B cell (primary cell): ENCODE data around the gene XYLT2. TPM values are rescaled to one million over a fixed set of nuclear protein-coding genes. Genes with fewer than 3 reads are reported as not detected.

Experiments
- ATAC-seq: fragments of 200-7000 bp; cut with Tn5 transposase; one replicate; pipeline ENCODE4 v1.10.0; 2021; ENCODE audit warnings: low read depth, mild to moderate bottlenecking, moderate number of reproducible peaks, moderate library complexity
- CTCF ChIA-PET: fragments of 350-600 bp; sonication (Branson Sonifier 250); formaldehyde crosslinking; loops from one replicate; lab custom pipeline; 2021; ENCODE audit warnings: antibody characterized with exemption, inconsistent platforms; lab: Charles Lee
- POLR2A ChIA-PET: fragments of 350-600 bp; sonication (Branson Sonifier 250); formaldehyde crosslinking; loops from one replicate; lab custom pipeline; 2021; ENCODE audit warnings: antibody characterized with exemption; lab: Charles Lee
- DNase-seq: peaks from one replicate; pipeline ENCODE4 v3.0.0; 2013
- H2AFZ ChIP-seq: 2 replicates; pipeline ENCODE4 v1.6.1; 2012; ENCODE audit warnings: mild to moderate bottlenecking, low read depth, low read length; ENCODE audit not compliant: insufficient read depth, poor library complexity, severe bottlenecking
- H3K27ac ChIP-seq, 2 donors: 1 replicate in 1 of 2; 2 replicates in 1 of 2; pipeline ENCODE4 v1.5.1; 2012 to 2013; ENCODE audit warnings: low read length in 2 of 2, mild to moderate bottlenecking in 2 of 2, moderate library complexity in 1 of 2
- H3K27me3 ChIP-seq, 4 experiments: fragments of 200-600 bp in 1 of 4; sonication (generic) in 1 of 4; replicated peaks in 1 of 4; 1 replicate in 2 of 4; 2 replicates in 2 of 4; pipeline versions ENCODE4 v1.6.1 to v1.7.0; 2013 to 2016; ENCODE audit warnings: low read length in 3 of 4, mild to moderate bottlenecking in 2 of 4, mixed read lengths in 1 of 4, moderate library complexity in 1 of 4; ENCODE audit not compliant: insufficient read depth in 4 of 4, control insufficient read depth in 3 of 4; ENCODE audit errors: control extremely low read depth in 1 of 4
- H3K36me3 ChIP-seq, 2 experiments: replicated peaks in 1 of 2; 1 replicate in 1 of 2; 2 replicates in 1 of 2; pipeline versions ENCODE4 v1.6.1 to v1.7.1; 2013; ENCODE audit warnings: low read length in 1 of 2; ENCODE audit not compliant: insufficient read depth in 2 of 2, control insufficient read depth in 1 of 2; ENCODE audit errors: control extremely low read depth in 1 of 2, extremely low read depth in 1 of 2
- H3K4me1 ChIP-seq, 2 donors: fragments of 200-600 bp in 1 of 2; sonication (generic) in 1 of 2; 1 replicate in 1 of 2; 2 replicates in 1 of 2; pipeline versions ENCODE4 v1.5.1 to v1.6.1; 2013 to 2017; ENCODE audit warnings: low read length in 2 of 2; ENCODE audit not compliant: control insufficient read depth in 2 of 2, insufficient read depth in 2 of 2
- H3K4me2 ChIP-seq: replicated peaks from 2 replicates; pipeline ENCODE3; 2012; ENCODE audit warnings: mild to moderate bottlenecking, low read depth, low read length; ENCODE audit not compliant: poor library complexity, severe bottlenecking
- H3K4me3 ChIP-seq, 5 experiments: fragments of 200-600 bp in 1 of 5; sonication (generic) in 1 of 5; 1 replicate in 3 of 5; 2 replicates in 2 of 5; pipeline versions ENCODE4 v1.5.1 to v1.7.0; 2011 to 2016; ENCODE audit warnings: low read length in 4 of 5, mild to moderate bottlenecking in 4 of 5, low read depth in 2 of 5, control low read depth in 1 of 5, moderate library complexity in 1 of 5; ENCODE audit not compliant: insufficient read depth in 1 of 5; ENCODE audit errors: control extremely low read depth in 1 of 5, extremely low read depth in 1 of 5
- H3K79me2 ChIP-seq: fragments of 200-600 bp; sonication (generic); one replicate; pipeline ENCODE4 v1.6.0; 2016; ENCODE audit warnings: low read length; ENCODE audit not compliant: control insufficient read depth, insufficient read depth
- H3K9ac ChIP-seq: fragments of 200-600 bp; sonication (generic); 2 replicates; pipeline ENCODE4 v1.6.1; 2017; ENCODE audit warnings: mild to moderate bottlenecking, low read length, moderate library complexity
- H3K9me3 ChIP-seq, 3 donors: one replicate each; pipeline versions ENCODE4 v1.6.1 to v1.7.1; 2013; ENCODE audit warnings: low read length in 2 of 3; ENCODE audit not compliant: control insufficient read depth in 2 of 3, insufficient read depth in 1 of 3; ENCODE audit errors: control extremely low read depth in 1 of 3
- H4K20me1 ChIP-seq: 2 replicates; pipeline ENCODE4 v1.6.0; 2012; ENCODE audit warnings: mild to moderate bottlenecking, low read length; ENCODE audit not compliant: insufficient read depth, control insufficient read depth, poor library complexity, severe bottlenecking
- H3K27ac Mint-ChIP-seq: one replicate; pipeline ENCODE4 v1.8.0; 2021; ENCODE audit warnings: mixed read lengths
- H3K27me3 Mint-ChIP-seq: one replicate; pipeline ENCODE4 v1.8.0; 2021; ENCODE audit warnings: mixed read lengths
- H3K4me1 Mint-ChIP-seq: one replicate; pipeline ENCODE4 v1.8.0; 2021; ENCODE audit warnings: mixed read lengths
- H3K4me3 Mint-ChIP-seq: one replicate; pipeline ENCODE4 v1.8.0; 2021; ENCODE audit warnings: mixed read lengths
- H3K9me3 Mint-ChIP-seq: one replicate; pipeline ENCODE4 v1.8.0; 2022; ENCODE audit warnings: mixed read lengths; ENCODE audit not compliant: insufficient read depth
- EZH2 ChIP-seq: IDR thresholded peaks from 2 replicates; pipeline ENCODE4 v1.6.1; 2012; ENCODE audit warnings: borderline replicate concordance, low read depth, mild to moderate bottlenecking, moderate library complexity, low read length; ENCODE audit not compliant: insufficient read depth, poor library complexity, severe bottlenecking
- WGBS: methylation state at CpG from one replicate; pipeline ENCODE4 v1.1.5; 2013; ENCODE audit warnings: missing lambda C conversion rate; ENCODE audit not compliant: insufficient coverage; 5-methylcytosine and 5-hydroxymethylcytosine counted together
- intact Hi-C: fragments of 100-400 bp; cut with micrococcal nuclease; formaldehyde crosslinking; loops from one replicate; pipeline ENCODE4 v1.10.0; 2022
- polyA plus RNA-seq: library from polyadenylated mRNA; depleted of rRNA; stranded (reverse); fragments of >200 nt; gene quantifications from 2 replicates; pipeline ENCODE4 v1.2.3, GENCODE V29; 2012
- total RNA-seq, 2 donors: library from RNA; stranded (reverse); fragments of 120-200 nt in 1 of 2; gene quantifications; 1 replicate in 1 of 2; 2 replicates in 1 of 2; pipeline versions ENCODE4 v1.2.3 to v1.2.4, GENCODE V29; 2013 to 2022
- TF ChIP-seq, protein P1 (sequence below): fragments of 200-600 bp; IDR thresholded peaks from one replicate; pipeline ENCODE4 v1.8.0; 2022; ENCODE audit warnings: antibody characterized with exemption, mild to moderate bottlenecking

Gene XYLT2
- total and polyA plus RNA-seq, 2 donors (not counting 1 experiment from before 2014, with no cell fraction given), result 21.5 to 29.9 TPM

DNA sequence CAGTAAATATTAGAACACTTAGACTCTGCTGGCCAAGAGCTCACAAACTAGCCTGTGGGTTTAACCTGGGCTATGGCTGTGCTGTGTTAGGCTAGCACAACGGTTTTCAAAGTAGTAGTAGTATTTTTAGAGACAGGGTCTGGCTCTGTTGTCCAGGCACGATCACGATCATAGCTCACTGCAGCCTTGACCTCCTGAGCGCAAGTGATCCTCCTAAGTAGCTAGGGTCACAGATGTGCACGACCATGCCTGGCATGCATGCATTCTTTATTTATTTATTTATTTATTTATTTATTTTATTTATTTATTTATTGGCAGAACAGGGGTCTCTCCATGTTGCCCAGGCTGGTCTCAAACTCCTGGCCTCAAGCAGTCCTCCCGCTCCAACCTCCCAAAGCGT, 16.7 kb downstream of the XYLT2 start:
- Histone ChIP-seq H4K20me1 (peaks cover 34% of the 10 kb centered on the region), H3K79me2 (peaks cover 4% of the 10 kb centered on the region), H3K4me3 (no peak overlapping the region), H3K27ac (no peak overlapping the region), H2AFZ (no peak overlapping the region), H3K9ac (no peak overlapping the region), H3K9me3 (no peaks in the 10 kb centered on the region), H3K36me3 (peaks cover 0 to 48% of the 10 kb centered on the region in 2 experiments), H3K4me2 (no peak overlapping the region), H3K27me3 (no peaks in the 10 kb centered on the region), H3K4me1 (peaks cover 5 to 8% of the 10 kb centered on the region in 2 donors)
- Mint-ChIP-seq H3K27ac (no peak overlapping the region), H3K9me3 (no peaks in the 10 kb centered on the region), H3K4me1 (peaks cover 8% of the 10 kb centered on the region), H3K4me3 (no peak overlapping the region), H3K27me3 (no peaks in the 10 kb centered on the region)
- ChIA-PET POLR2A (interaction anchor here (1.1 to 1.3 kb wide), 2 partner anchors 35 to 117 kb away, joined by 4 to 8 read pairs; partner anchors contain the start of gene LRRC59), CTCF (interaction anchor here (0.7 to 5.0 kb wide), 27 partner anchors 10 to 268 kb away, joined by 3 to 43 read pairs (median 4); partner anchors contain the start of genes EME1, LRRC59, MRPL27 and RSAD1)
- WGBS, result 83% methylated on average over 3 of the region's 7 CpGs
- ATAC-seq (no peak), DNase-seq (no peak)
- TF ChIP-seq EZH2, result no peak
- TF ChIP-seq, protein P1, sequence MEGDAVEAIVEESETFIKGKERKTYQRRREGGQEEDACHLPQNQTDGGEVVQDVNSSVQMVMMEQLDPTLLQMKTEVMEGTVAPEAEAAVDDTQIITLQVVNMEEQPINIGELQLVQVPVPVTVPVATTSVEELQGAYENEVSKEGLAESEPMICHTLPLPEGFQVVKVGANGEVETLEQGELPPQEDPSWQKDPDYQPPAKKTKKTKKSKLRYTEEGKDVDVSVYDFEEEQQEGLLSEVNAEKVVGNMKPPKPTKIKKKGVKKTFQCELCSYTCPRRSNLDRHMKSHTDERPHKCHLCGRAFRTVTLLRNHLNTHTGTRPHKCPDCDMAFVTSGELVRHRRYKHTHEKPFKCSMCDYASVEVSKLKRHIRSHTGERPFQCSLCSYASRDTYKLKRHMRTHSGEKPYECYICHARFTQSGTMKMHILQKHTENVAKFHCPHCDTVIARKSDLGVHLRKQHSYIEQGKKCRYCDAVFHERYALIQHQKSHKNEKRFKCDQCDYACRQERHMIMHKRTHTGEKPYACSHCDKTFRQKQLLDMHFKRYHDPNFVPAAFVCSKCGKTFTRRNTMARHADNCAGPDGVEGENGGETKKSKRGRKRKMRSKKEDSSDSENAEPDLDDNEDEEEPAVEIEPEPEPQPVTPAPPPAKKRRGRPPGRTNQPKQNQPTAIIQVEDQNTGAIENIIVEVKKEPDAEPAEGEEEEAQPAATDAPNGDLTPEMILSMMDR, result no peak
- intact Hi-C loops, result loop anchor here (1.0 to 2.0 kb wide), 4 partner anchors 10 to 139 kb away; partner anchors contain the start of gene XYLT2
